LNCAP (cell line): ENCODE results near the gene NFASC.

Experiments used
- TF ChIP-seq, protein P1 (sequence below): fragments of 450-650 bp; IDR thresholded peaks from 2 replicates; pipeline ENCODE4 v1.5.1; 2017; ENCODE audit warnings: mild to moderate bottlenecking

Gene NFASC

DNA sequence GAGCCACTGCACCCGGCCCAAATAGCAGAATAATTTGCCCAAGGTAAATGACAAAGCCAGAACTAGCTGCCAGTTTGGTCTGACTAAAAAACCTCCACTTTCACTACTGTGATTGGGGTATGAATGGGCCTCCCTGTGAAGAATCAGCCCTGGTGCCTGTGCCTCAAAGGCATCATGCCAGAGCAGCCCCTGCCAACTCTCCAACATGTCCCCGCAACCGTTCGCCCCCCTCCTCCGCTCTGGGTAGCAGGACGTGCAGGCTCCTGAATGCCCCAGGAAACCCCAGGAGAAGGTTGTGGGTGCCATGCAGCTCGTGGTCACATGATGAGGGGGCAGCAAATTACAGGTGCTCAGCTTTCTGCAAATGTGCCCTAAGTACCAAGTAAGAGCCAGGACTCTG lies 157.7 kb downstream of the NFASC start:
- TF ChIP-seq, protein P1, sequence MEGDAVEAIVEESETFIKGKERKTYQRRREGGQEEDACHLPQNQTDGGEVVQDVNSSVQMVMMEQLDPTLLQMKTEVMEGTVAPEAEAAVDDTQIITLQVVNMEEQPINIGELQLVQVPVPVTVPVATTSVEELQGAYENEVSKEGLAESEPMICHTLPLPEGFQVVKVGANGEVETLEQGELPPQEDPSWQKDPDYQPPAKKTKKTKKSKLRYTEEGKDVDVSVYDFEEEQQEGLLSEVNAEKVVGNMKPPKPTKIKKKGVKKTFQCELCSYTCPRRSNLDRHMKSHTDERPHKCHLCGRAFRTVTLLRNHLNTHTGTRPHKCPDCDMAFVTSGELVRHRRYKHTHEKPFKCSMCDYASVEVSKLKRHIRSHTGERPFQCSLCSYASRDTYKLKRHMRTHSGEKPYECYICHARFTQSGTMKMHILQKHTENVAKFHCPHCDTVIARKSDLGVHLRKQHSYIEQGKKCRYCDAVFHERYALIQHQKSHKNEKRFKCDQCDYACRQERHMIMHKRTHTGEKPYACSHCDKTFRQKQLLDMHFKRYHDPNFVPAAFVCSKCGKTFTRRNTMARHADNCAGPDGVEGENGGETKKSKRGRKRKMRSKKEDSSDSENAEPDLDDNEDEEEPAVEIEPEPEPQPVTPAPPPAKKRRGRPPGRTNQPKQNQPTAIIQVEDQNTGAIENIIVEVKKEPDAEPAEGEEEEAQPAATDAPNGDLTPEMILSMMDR: no peak

DNA sequence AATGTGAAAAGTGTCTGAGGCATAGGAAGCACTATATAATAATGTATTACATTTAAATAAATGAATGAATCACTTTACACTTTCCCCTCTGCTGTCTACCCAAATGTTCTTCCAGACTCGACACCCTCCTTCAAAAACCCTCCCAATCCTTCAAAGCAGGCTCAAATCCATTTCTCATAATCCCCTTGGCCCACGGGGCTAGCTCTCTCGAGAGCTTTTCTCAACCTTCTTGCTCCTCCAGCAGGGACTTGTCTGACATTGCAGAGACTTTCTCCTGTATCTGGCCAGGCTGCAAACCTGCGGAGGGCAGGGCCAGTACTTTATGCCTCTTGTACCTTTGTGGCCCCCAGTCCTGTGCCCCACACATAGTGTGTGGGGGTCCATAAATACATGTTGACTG lies 158.3 kb downstream of the NFASC start:
- TF ChIP-seq, protein P1: no peak

DNA sequence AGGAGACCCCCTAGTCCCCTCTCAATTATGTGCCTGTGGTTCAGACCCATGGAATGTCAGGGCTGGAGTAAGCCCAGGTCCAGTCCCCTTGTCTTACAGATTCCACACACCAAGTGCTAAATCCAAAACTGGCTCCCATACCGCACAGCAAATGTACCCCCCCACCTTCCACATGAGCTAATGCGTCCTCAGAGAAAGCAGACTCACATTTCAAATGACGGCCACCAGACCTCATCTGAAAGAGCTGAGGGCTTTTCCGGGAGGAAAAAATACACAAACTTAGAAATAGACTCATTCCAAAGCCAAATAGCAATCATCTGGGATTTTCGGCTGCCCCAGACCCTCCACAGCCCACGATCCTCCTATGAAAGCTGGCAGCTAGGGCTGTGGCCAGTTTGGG lies 159.6 kb downstream of the NFASC start:
- TF ChIP-seq, protein P1: no peak

DNA sequence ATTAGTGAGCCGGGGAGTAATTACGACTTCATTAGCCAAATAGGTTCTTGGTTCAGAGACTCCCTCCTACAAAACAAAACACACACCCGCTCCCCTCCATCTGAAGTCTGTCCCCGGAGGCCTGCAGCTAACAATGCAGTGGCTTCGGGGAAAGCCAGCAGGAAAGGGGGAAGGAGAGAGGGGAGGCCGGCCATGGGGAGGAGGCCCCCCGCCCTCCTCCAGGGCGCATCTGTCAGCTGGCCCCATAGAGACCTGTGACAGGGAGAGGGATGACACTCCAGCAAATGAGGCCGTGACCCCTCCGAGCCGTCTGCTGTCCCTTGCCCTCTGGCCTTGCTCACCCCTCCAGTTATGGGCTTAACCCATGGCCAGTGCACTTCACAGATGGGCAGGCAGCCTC lies 160.2 kb downstream of the NFASC start:
- TF ChIP-seq, protein P1: no peak

DNA sequence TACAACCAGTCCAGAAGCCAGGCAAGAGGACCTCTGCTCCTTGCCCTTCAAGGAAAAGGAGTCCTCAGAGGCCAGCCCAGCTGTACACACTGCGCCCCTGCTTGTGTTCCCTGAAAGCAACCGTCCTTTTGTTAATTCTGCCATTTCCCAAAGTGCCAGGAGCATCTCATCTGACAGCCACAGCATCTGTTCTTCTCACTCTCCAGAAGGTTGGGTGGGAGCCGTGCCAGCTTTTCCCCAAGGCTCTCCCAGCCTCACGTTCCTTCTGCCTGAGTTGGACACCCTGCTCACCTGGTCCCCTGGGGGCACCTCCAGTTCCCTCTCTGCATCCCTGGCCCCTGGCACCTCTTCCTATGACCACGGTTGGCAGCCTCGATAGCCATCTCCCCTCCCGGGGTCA lies 161.8 kb downstream of the NFASC start:
- TF ChIP-seq, protein P1: no peak

DNA sequence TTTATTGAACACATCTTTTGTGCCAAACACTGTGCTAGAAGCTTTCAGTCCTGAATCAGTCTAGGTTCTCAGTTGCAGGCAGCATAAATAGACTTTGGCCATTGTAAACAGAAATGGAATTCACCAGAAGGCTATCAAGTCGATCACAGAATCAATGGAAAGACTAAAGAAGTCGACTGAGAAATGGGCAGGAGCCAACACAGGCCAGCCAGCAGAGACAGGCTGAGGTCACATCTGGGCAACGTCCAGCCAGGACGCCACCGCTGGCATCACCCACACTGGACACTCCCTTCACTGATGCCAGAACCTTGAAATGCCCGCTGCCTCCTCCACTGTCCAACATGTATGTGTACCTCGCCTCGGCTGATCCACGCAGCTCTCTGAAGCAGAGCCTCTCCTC lies 166.9 kb downstream of the NFASC start:
- TF ChIP-seq, protein P1: no peak

DNA sequence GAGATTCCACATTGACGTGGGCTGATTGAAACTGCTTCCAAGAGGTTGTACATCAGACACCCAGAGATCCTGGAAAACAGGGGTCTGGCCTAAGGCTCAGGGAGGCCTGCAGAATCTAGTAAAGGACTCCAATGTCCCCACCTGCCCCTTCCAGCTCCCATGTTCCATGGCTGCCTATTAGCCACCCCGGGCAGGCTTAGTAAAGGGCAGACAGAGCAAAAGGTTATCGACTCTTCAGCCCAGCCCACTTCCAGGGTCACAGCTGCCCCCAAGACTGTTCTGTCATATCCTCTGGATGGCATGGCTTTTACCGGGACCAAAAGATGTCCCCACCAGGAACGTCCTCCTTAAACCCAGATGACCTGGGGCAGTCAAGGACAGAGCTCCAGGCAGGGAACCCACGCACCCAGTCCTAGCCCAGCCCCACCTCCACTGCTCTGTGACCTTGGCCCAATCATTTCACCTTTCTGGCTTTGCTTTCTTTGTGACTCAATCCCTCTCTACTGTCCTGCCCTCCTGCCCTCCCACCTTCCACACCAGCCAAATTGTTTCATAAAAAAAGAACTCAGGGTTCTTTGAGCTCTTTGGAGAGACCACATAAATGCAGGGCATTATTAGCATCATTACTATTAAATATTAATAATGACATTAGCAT lies 167.6 kb downstream of the NFASC start:
- TF ChIP-seq, protein P1: no peak
